Common myeloid progenitor, CD34-positive (primary cell): Measurements from ENCODE around the gene NKX2-1.

Source experiments
- CTCF ChIA-PET: fragments of 350-600 bp; sonication (Branson Sonifier 250); formaldehyde crosslinking; loops from one replicate; lab custom pipeline; 2021; ENCODE audit warnings: antibody characterized with exemption; lab: Charles Lee
- POLR2A ChIA-PET: fragments of 350-600 bp; sonication (Branson Sonifier 250); formaldehyde crosslinking; loops from one replicate; lab custom pipeline; 2021; ENCODE audit warnings: antibody characterized with exemption; lab: Charles Lee
- DNase-seq, 3 donors: peaks; one replicate each; pipeline versions ENCODE4 v3.0.0 to v3.0.0-alpha.2; 2013
- H3K27ac ChIP-seq, 2 experiments: 1 replicate in 1 of 2; 2 replicates in 1 of 2; pipeline ENCODE4 v1.7.0; 2013; ENCODE audit warnings: inconsistent platforms in 2 of 2, low read length in 2 of 2, mild to moderate bottlenecking in 2 of 2, low read depth in 1 of 2, moderate library complexity in 1 of 2; ENCODE audit not compliant: severe bottlenecking in 2 of 2, insufficient read depth in 1 of 2, poor library complexity in 1 of 2
- H3K27me3 ChIP-seq, 5 experiments: replicated peaks in 2 of 5; 1 replicate in 3 of 5; 2 replicates in 2 of 5; pipeline versions ENCODE4 v1.6.1 to v1.7.0; 2013; ENCODE audit warnings: low read length in 4 of 5, mild to moderate bottlenecking in 2 of 5, moderate library complexity in 2 of 5, inconsistent platforms in 1 of 5; ENCODE audit not compliant: insufficient read depth in 5 of 5, control insufficient read depth in 4 of 5
- H3K36me3 ChIP-seq, 4 experiments: 1 replicate in 2 of 4; 2 replicates in 2 of 4; pipeline versions ENCODE4 v1.6.1 to v1.7.0; 2013; ENCODE audit warnings: low read length in 3 of 4, control low read depth in 1 of 4, mild to moderate bottlenecking in 1 of 4; ENCODE audit not compliant: control insufficient read depth in 4 of 4, insufficient read depth in 4 of 4
- H3K4me1 ChIP-seq, 4 experiments: 1 replicate in 3 of 4; 2 replicates in 1 of 4; pipeline versions ENCODE4 v1.6.1 to v1.7.1; 2013; ENCODE audit warnings: low read length in 3 of 4, mild to moderate bottlenecking in 3 of 4, control low read depth in 1 of 4, inconsistent platforms in 1 of 4, moderate library complexity in 1 of 4; ENCODE audit not compliant: control insufficient read depth in 4 of 4, insufficient read depth in 4 of 4; ENCODE audit errors: control extremely low read depth in 1 of 4
- H3K4me3 ChIP-seq, 7 experiments: 1 replicate in 4 of 7; 2 replicates in 3 of 7; pipeline versions ENCODE4 v1.5.1 to v1.7.0; 2013; ENCODE audit warnings: mild to moderate bottlenecking in 7 of 7, low read length in 6 of 7, moderate library complexity in 6 of 7, inconsistent platforms in 2 of 7, low read depth in 2 of 7, control low read depth in 1 of 7; ENCODE audit not compliant: insufficient read depth in 4 of 7, control insufficient read depth in 1 of 7; ENCODE audit errors: extremely low read depth in 1 of 7
- H3K9me3 ChIP-seq, 5 experiments: 1 replicate in 4 of 5; 2 replicates in 1 of 5; pipeline versions ENCODE4 v1.6.1 to v1.7.1; 2013; ENCODE audit warnings: low read length in 4 of 5, mild to moderate bottlenecking in 2 of 5, inconsistent platforms in 1 of 5, low read depth in 1 of 5, moderate library complexity in 1 of 5; ENCODE audit not compliant: control insufficient read depth in 4 of 5, insufficient read depth in 2 of 5; ENCODE audit errors: control extremely low read depth in 1 of 5
- WGBS: methylation state at CpG from one replicate; pipeline ENCODE4 v1.1.5; 2013; ENCODE audit not compliant: insufficient coverage; 5-methylcytosine and 5-hydroxymethylcytosine counted together

NKX2-1 gene

GRCh38 chr14:36517242-36518030, 2.6 kb downstream of the NKX2-1 start:
- ChIA-PET POLR2A (no interaction called here), CTCF (no interaction called here)
- WGBS: 3% methylated on average over 81 of the region's 87 CpGs
- Histone ChIP-seq H3K9me3 (peaks cover 0 to 2% (median 0%) of the 10 kb centered on the region in 5 experiments), H3K36me3 (no peaks in the 10 kb centered on the region), H3K4me3 (no peak overlapping the region), H3K4me1 (peaks cover 0 to 34% (median 14%) of the 10 kb centered on the region in 4 experiments), H3K27ac (no peak overlapping the region), H3K27me3 (peaks cover 7 to 99% (median 63%) of the 10 kb centered on the region in 5 experiments)
- no peak for DNase-seq

DNA sequence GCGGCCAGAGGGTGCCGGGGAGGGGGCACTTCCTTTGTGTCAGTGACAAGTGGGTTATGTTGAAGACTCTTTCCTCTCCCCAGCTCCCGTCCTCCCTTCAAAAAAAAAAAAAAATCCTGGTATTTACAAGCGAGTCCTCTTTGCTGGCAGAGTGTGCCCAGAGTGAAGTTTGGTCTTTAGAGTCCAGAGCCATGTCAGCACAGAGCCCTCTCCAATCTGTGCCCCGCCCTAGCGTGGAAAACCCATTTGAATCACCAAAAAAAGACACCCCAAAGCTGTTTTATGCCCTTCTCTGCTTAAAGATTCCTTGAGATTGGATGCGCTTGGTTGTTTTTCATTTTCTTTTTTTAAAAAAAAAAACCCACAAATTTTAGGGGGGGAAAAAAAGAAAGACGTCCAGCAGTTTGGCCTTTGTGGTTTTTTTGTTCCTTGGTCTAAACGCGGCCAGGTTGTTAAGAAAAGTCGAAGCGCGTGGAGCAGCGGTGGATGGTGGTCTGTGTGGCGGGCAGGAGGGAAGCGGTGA, 3.3 kb downstream of the NKX2-1 start:
- peaks cover 3 to 99% (median 61%) of the 10 kb centered on the region in 5 experiments for H3K27me3 ChIP-seq
- H3K27ac ChIP-seq: no peak overlapping the region
- H3K9me3 ChIP-seq: peaks cover 0 to 2% (median 0%) of the 10 kb centered on the region in 5 experiments
- no peak for DNase-seq
- H3K36me3 ChIP-seq: no peaks in the 10 kb centered on the region
- WGBS: 12% methylated on average over 9 of the region's 16 CpGs
- no peak overlapping the region for H3K4me3 ChIP-seq
- H3K4me1 ChIP-seq: peaks cover 0 to 33% (median 14%) of the 10 kb centered on the region in 4 experiments
- CTCF ChIA-PET: interaction anchor here (0.7 to 1.0 kb wide), 2 partner anchors 21 to 642 kb away, joined by 3 read pairs; no protein-coding TSS in a partner anchor
- POLR2A ChIA-PET: no interaction called here

- Histone ChIP-seq H3K27me3 (peaks cover under 1 to 97% (median 56%) of the 10 kb centered on the region in 5 experiments), H3K4me1 (peaks cover 0 to 29% (median 14%) of the 10 kb centered on the region in 4 experiments), H3K36me3 (no peaks in the 10 kb centered on the region), H3K9me3 (peaks cover 0 to 2% (median 0%) of the 10 kb centered on the region in 5 experiments), H3K4me3 (no peak overlapping the region), H3K27ac (no peak overlapping the region)
- ChIA-PET CTCF (interaction anchor here (0.7 to 1.0 kb wide), 3 partner anchors 22 to 643 kb away, joined by 3 read pairs; no protein-coding TSS in a partner anchor), POLR2A (no interaction called here)
- no CpG with 5 or more reads among the region's 11 CpGs for WGBS
- no peak for DNase-seq
Measured at GRCh38 chr14:36515896-36516718, 3.9 kb downstream of the NKX2-1 start.

GRCh38 chr14:36515105-36515593, 4.9 kb downstream of the NKX2-1 start:
- Histone ChIP-seq H3K9me3 (peaks cover 0 to 2% (median 0%) of the 10 kb centered on the region in 5 experiments), H3K27me3 (peaks cover 9 to 97% (median 56%) of the 10 kb centered on the region in 5 experiments), H3K4me3 (no peak overlapping the region), H3K27ac (no peak overlapping the region), H3K36me3 (no peaks in the 10 kb centered on the region), H3K4me1 (peaks cover 0 to 19% (median 9%) of the 10 kb centered on the region in 4 experiments)
- WGBS: 7% methylated on average over 5 of the region's 14 CpGs
- ChIA-PET POLR2A (no interaction called here), CTCF (interaction anchor here (1.0 kb wide), 1 partner anchor 141 kb away, joined by 3 read pairs; no protein-coding TSS in a partner anchor)
- no peak for DNase-seq

DNA sequence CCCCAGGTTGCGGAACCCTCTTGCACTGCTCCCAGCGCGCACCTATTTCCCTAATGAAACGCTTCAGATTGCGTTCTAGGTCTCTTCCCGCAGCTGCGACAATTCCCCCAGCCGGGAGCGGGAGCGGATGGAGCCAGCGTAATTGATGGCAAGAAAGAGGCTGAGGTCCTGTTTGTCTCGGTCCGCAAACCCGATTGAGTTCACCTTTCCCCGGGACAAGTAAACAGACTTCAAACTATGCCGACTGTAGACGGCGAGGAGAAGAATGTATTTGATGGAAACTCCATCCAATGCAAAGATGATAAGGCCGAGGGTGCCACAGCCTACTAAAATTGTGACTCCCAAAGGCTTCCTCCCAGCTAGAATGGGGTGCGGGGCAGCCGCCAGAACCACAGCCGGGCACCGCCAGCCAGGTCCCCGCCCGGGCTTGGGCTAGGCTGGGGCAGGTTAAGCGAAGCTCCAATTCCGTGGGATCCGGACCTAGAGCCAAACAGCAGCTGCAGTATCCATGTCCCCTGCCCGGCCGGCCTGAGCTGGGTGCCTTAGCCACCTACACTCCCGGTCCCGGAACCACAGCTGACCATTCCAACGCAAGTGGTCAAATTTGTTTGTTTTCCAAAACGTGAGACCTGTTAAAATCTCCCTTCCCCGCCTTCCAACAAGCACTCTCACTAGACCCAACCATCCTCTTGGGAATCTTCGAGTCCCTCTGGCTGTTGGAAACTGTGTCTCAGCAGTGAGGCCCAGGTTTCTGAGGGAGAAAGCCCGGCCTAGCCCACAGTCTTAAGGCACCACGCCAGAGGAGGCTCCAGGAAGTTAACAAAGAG, 5.5 kb downstream of the NKX2-1 start:
- ChIA-PET CTCF (no interaction called here), POLR2A (no interaction called here)
- peaks cover 14 to 97% (median 58%) of the 10 kb centered on the region in 5 experiments for H3K27me3 ChIP-seq
- peaks cover 0 to 15% (median 6%) of the 10 kb centered on the region in 4 experiments for H3K4me1 ChIP-seq
- H3K27ac ChIP-seq: no peak overlapping the region
- no peak for DNase-seq
- H3K36me3 ChIP-seq: no peaks in the 10 kb centered on the region
- peaks cover 0 to 2% (median 0%) of the 10 kb centered on the region in 5 experiments for H3K9me3 ChIP-seq
- no peak overlapping the region for H3K4me3 ChIP-seq
- 4% methylated on average over 36 of the region's 38 CpGs for WGBS
